IMR-90 (cell line): ENCODE results near the gene JPH4.

Experiments
- CEBPB ChIP-seq: IDR thresholded peaks from 2 replicates; pipeline ENCODE4 v1.6.1; 2012; ENCODE audit warnings: low read depth, low read length, improper control_type of control experiment
- FOS ChIP-seq: fragments of 150-350 bp; IDR thresholded peaks from 2 replicates; pipeline ENCODE4 v1.6.1; 2016; ENCODE audit warnings: low read depth, low read length
- MAFK ChIP-seq: IDR thresholded peaks from 2 replicates; pipeline ENCODE4 v1.6.1; 2012; ENCODE audit warnings: low read depth, low read length, improper control_type of control experiment
- MAZ ChIP-seq: IDR thresholded peaks from 2 replicates; pipeline ENCODE4 v1.6.1; 2012; ENCODE audit warnings: low read depth, mild to moderate bottlenecking, low read length, improper control_type of control experiment, moderate library complexity, borderline replicate concordance
- MXI1 ChIP-seq: IDR thresholded peaks from 2 replicates; pipeline ENCODE4 v1.6.1; 2012; ENCODE audit warnings: low read depth, mild to moderate bottlenecking, low read length, moderate library complexity, borderline replicate concordance
- POLR2A ChIP-seq: IDR thresholded peaks from 2 replicates; pipeline ENCODE4 v1.6.1; 2012; ENCODE audit warnings: mild to moderate bottlenecking, low read depth, low read length
- RAD21 ChIP-seq: IDR thresholded peaks from 2 replicates; pipeline ENCODE4 v1.6.1; 2012; ENCODE audit warnings: low read length, improper control_type of control experiment
- RCOR1 ChIP-seq: IDR thresholded peaks from 2 replicates; pipeline ENCODE4 v1.6.1; 2012; ENCODE audit warnings: mild to moderate bottlenecking, low read length, improper control_type of control experiment; ENCODE audit not compliant: insufficient replicate concordance
- TF ChIP-seq, protein P1 (sequence below): conservative IDR thresholded peaks from 2 replicates; pipeline ENCODE4 v1.5.1; 2012; ENCODE audit warnings: mild to moderate bottlenecking, low read depth, low read length, improper control_type of control experiment
- TF ChIP-seq, protein P2 (sequence below): fragments of 150-350 bp; IDR thresholded peaks from 2 replicates; pipeline ENCODE4 v1.6.1; 2017; ENCODE audit warnings: mild to moderate bottlenecking, antibody characterized with exemption, low read length, low read depth

DNA sequence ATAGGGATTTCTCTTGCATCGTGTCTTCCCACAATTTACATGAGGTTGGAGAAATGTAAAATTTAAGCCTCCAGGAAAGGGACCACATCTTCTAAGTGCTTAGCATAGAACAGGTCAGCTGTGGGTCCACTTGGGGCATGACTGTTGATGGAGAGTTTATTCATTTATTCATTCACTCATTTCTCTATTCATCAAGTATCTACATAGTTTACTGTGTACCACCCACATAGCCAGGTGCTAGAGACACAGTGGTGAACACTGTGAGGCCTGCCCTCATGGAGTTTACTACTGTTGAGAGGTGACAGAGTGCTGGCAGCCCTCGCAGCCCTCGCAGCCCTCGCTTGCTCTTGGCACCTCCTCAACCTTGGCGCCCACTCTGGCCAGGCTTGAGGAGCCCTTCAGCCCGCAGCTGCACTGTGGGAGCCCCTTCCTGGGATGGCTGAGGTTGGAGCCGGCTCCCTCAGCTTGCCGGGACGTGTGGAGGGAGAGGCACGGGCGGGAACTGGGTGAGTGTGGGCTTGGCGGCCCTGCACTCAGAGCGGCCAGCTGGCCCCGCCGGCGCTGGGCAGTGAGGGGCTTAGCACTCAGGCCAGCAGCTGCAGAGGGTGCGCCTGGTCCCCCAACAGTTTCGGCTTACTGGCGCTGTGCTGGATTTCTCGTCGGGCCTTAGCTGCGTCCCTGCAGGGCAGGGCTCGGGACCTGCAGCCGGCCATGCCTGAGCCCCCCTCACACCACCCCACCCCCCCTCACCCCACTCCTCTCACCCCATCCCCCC is 1.7 kb upstream of the JPH4 start:
- TF ChIP-seq CEBPB = no peak
- TF ChIP-seq RAD21 = no peak
- TF ChIP-seq, protein P1, sequence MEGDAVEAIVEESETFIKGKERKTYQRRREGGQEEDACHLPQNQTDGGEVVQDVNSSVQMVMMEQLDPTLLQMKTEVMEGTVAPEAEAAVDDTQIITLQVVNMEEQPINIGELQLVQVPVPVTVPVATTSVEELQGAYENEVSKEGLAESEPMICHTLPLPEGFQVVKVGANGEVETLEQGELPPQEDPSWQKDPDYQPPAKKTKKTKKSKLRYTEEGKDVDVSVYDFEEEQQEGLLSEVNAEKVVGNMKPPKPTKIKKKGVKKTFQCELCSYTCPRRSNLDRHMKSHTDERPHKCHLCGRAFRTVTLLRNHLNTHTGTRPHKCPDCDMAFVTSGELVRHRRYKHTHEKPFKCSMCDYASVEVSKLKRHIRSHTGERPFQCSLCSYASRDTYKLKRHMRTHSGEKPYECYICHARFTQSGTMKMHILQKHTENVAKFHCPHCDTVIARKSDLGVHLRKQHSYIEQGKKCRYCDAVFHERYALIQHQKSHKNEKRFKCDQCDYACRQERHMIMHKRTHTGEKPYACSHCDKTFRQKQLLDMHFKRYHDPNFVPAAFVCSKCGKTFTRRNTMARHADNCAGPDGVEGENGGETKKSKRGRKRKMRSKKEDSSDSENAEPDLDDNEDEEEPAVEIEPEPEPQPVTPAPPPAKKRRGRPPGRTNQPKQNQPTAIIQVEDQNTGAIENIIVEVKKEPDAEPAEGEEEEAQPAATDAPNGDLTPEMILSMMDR = no peak
- no peak for TF ChIP-seq MAFK
- TF ChIP-seq, protein P2, sequence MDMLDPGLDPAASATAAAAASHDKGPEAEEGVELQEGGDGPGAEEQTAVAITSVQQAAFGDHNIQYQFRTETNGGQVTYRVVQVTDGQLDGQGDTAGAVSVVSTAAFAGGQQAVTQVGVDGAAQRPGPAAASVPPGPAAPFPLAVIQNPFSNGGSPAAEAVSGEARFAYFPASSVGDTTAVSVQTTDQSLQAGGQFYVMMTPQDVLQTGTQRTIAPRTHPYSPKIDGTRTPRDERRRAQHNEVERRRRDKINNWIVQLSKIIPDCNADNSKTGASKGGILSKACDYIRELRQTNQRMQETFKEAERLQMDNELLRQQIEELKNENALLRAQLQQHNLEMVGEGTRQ = no peak
- no peak for TF ChIP-seq RCOR1
- TF ChIP-seq FOS = no peak
- TF ChIP-seq MAZ = no peak
- TF ChIP-seq POLR2A = no peak
- no peak for TF ChIP-seq MXI1
